CD4-positive, CD25-positive, alpha-beta regulatory T cell (primary cell): Measurements from ENCODE around the gene RSPH6A. TPM values are rescaled to one million over a fixed set of nuclear protein-coding genes. Genes with fewer than 3 reads are reported as not detected.
A peak's percentile ranks its signal among the peaks of the same experiment; 100 is the strongest.

ENCODE experiments used
- ATAC-seq, 2 donors: fragments of 150-1000 bp; cut with Tn5 transposase; one replicate each; pipeline ENCODE4 v1.10.0; 2021; ENCODE audit warnings: low read depth in 2 of 2, moderate number of reproducible peaks in 2 of 2, moderate library complexity in 1 of 2
- DNase-seq, 3 donors: peaks; one replicate each; pipeline versions ENCODE4 v3.0.0 to v3.0.0-alpha.2; 2012 to 2022; ENCODE audit warnings: mixed read lengths in 1 of 3
- H3K27ac ChIP-seq: one replicate; pipeline ENCODE4 v1.7.0; 2013; ENCODE audit warnings: mild to moderate bottlenecking, low read length; ENCODE audit not compliant: insufficient read depth, poor library complexity, severe bottlenecking
- H3K27me3 ChIP-seq: one replicate; pipeline ENCODE4 v1.7.0; 2013; ENCODE audit warnings: low read length; ENCODE audit not compliant: control insufficient read depth, insufficient read depth
- H3K36me3 ChIP-seq: one replicate; pipeline ENCODE4 v1.7.0; 2013; ENCODE audit warnings: mild to moderate bottlenecking, low read length, moderate library complexity; ENCODE audit not compliant: control insufficient read depth, insufficient read depth
- H3K4me1 ChIP-seq: 2 replicates; pipeline ENCODE4 v1.7.0; 2013; ENCODE audit warnings: mild to moderate bottlenecking, low read length; ENCODE audit not compliant: insufficient read depth, control insufficient read depth, poor library complexity, severe bottlenecking
- H3K4me3 ChIP-seq: one replicate; pipeline ENCODE4 v1.7.0; 2013; ENCODE audit warnings: low read depth, mild to moderate bottlenecking, low read length, moderate library complexity
- H3K9me3 ChIP-seq, 2 experiments: 1 replicate in 1 of 2; 2 replicates in 1 of 2; pipeline ENCODE4 v1.7.0; 2013; ENCODE audit warnings: low read length in 2 of 2, mild to moderate bottlenecking in 1 of 2, moderate library complexity in 1 of 2; ENCODE audit not compliant: control insufficient read depth in 2 of 2
- H3K27ac Mint-ChIP-seq, 3 donors: one replicate each; pipeline ENCODE4 v1.8.0; 2020 to 2022; ENCODE audit warnings: mild to moderate bottlenecking in 3 of 3, mixed read lengths in 3 of 3, moderate library complexity in 2 of 3
- H3K27me3 Mint-ChIP-seq: one replicate; pipeline ENCODE4 v1.8.0; 2022; ENCODE audit warnings: mild to moderate bottlenecking, mixed read lengths
- H3K36me3 Mint-ChIP-seq: one replicate; pipeline ENCODE4 v1.8.0; 2020; ENCODE audit warnings: mixed read lengths
- H3K4me1 Mint-ChIP-seq, 4 donors: one replicate each; pipeline ENCODE4 v1.8.0; 2020 to 2022; ENCODE audit warnings: mixed read lengths in 4 of 4, mild to moderate bottlenecking in 1 of 4
- H3K4me3 Mint-ChIP-seq, 4 donors: one replicate each; pipeline ENCODE4 v1.8.0; 2020 to 2022; ENCODE audit warnings: mild to moderate bottlenecking in 4 of 4, mixed read lengths in 4 of 4, moderate library complexity in 3 of 4
- H3K9me3 Mint-ChIP-seq, 7 donors: one replicate each; pipeline ENCODE4 v1.8.0; 2020 to 2022; ENCODE audit warnings: mixed read lengths in 7 of 7, mild to moderate bottlenecking in 3 of 7, moderate library complexity in 2 of 7
- polyA plus RNA-seq, 4 donors: library from polyadenylated mRNA; unstranded; fragments of 300-500 nt; fragmentation: Illumina TruSeq; gene quantifications; one replicate each; pipeline ENCODE4 v1.2.3, GENCODE V29; 2021
- total RNA-seq: library from RNA; stranded (reverse); gene quantifications from one replicate; pipeline ENCODE4 v1.2.3, GENCODE V29; 2022

RSPH6A gene
- total and polyA plus RNA-seq, 5 donors from 2014 or later: 0.20 TPM; not detected in 4

GRCh38 chr19:45860359-45861259 lies 45.5 kb upstream of the RSPH6A start:
- Mint-ChIP-seq H3K27ac (peak overlapping the region in 1 of 3 donors; percentile 35), H3K4me3 (peak overlapping the region; percentile 66 to 78 (median 71)), H3K36me3 (peaks cover 8% of the 10 kb centered on the region), H3K9me3 (peaks cover 0 to 5% (median 0%) of the 10 kb centered on the region in 7 donors), H3K27me3 (peaks cover 21% of the 10 kb centered on the region), H3K4me1 (peaks cover 0 to 55% (median 25%) of the 10 kb centered on the region in 4 donors)
- peak overlapping the region; percentile 15 for H3K27ac ChIP-seq
- no peak overlapping the region for H3K4me3 ChIP-seq
- H3K4me1 ChIP-seq: peaks cover 25% of the 10 kb centered on the region
- H3K27me3 ChIP-seq: no peaks in the 10 kb centered on the region
- no peaks in the 10 kb centered on the region for H3K9me3 ChIP-seq
- DNase-seq (no peak), ATAC-seq (no peak)
- H3K36me3 ChIP-seq: peaks cover 19% of the 10 kb centered on the region

DNA sequence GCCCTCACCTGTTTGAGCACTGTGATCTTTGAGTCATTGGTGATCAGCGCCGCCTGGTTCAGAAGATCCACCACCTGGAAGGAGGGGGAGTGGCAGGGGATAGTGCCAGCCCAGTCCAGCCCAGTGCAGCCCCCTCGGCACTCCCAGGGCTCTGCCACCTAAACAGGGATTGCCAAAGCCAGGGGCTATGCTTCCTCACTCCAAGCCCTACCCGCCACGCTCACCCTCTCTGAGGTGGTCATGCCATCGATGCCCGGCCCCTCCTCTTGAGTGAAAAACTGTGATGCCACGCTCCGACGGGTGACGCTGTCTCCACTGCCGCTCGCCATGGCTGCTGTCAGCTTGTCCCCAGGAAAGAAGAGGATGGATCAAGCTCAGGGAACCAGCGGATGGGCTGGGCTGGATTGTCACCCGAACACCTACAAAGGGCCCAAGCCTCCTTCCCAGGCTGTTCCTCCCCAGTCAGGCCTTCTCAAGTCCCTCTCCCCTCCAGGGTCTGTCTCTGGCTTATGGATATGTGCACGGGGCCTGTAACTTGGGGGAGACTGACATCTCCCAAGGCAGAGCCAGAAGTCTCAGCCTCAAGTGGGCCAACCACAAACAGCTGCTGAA lies 39.2 kb upstream of the RSPH6A start:
- no peaks in the 10 kb centered on the region for H3K9me3 ChIP-seq
- Mint-ChIP-seq H3K27me3 (no peaks in the 10 kb centered on the region), H3K4me3 (no peak overlapping the region), H3K27ac (no peak overlapping the region), H3K4me1 (peaks cover 0 to 15% (median 6%) of the 10 kb centered on the region in 4 donors), H3K36me3 (peaks cover 28% of the 10 kb centered on the region), H3K9me3 (no peaks in the 10 kb centered on the region)
- DNase-seq (no peak), ATAC-seq (no peak)
- no peaks in the 10 kb centered on the region for H3K4me1 ChIP-seq
- H3K36me3 ChIP-seq: peaks cover 60% of the 10 kb centered on the region
- H3K4me3 ChIP-seq: no peak overlapping the region
- no peaks in the 10 kb centered on the region for H3K27me3 ChIP-seq
- no peak overlapping the region for H3K27ac ChIP-seq

DNA sequence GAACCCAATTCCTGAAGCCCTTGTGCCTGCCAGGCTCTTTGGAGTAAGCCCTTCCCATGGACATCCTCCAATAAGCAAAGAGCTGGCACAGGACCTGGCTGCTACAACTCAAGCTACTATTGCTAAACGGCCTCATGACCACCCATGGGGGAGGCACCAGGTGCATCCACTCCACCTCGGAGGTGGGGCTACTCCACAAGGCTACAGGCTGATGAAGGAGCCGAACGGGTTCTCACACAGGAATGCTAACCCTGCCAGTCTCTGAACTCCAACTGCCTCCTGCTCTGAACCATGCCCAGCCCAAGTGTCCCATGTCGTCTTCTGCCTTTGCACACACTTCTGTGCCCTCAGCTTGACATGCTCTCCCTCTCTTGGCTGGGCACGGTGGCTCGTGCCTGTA lies 37.9 kb upstream of the RSPH6A start:
- no peak overlapping the region for H3K4me3 ChIP-seq
- H3K27me3 Mint-ChIP-seq: no peaks in the 10 kb centered on the region
- H3K9me3 ChIP-seq: no peaks in the 10 kb centered on the region
- H3K4me1 ChIP-seq: no peaks in the 10 kb centered on the region
- peaks cover 63% of the 10 kb centered on the region for H3K36me3 ChIP-seq
- H3K27ac ChIP-seq: no peak overlapping the region
- H3K27ac Mint-ChIP-seq: no peak overlapping the region
- no peak overlapping the region for H3K4me3 Mint-ChIP-seq
- peaks cover 0 to 6% (median 2%) of the 10 kb centered on the region in 4 donors for H3K4me1 Mint-ChIP-seq
- H3K27me3 ChIP-seq: no peaks in the 10 kb centered on the region
- peaks cover 29% of the 10 kb centered on the region for H3K36me3 Mint-ChIP-seq
- no peaks in the 10 kb centered on the region for H3K9me3 Mint-ChIP-seq
- ATAC-seq: no peak
- DNase-seq: no peak

DNA sequence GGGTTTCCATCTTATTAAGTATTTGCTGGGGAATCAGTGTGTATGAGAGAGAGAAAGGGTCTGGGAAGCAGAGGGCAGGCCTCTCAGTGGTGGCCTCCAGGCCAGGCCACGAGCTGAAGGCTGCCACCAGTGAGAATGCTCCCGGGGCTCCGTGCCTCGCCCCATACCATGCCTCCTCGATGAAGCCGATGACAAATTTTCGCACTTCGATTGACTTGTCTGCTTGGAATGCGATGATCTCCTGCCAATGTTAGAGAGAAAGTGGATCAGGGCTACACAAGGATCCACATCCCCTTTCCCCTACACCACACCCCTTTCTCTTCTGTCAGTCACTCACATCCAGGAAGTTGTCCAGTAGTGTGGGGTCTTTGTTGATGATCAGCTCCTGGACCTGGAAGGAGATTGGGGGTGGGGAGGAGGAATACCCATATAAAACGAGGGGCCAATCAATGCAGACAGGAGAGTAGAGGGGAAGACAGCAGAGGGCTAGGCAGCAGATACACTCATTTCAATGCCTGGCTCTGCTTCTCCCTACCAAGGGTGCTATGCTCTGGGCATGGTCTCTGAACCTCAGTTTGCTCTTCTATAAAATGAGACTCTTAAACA lies 37.1 kb upstream of the RSPH6A start:
- H3K4me3 Mint-ChIP-seq: no peak overlapping the region
- Histone ChIP-seq H3K27me3 (no peaks in the 10 kb centered on the region), H3K4me3 (no peak overlapping the region), H3K36me3 (peaks cover 70% of the 10 kb centered on the region), H3K4me1 (no peaks in the 10 kb centered on the region), H3K27ac (no peak overlapping the region), H3K9me3 (no peaks in the 10 kb centered on the region)
- H3K9me3 Mint-ChIP-seq: no peaks in the 10 kb centered on the region
- no peak overlapping the region for H3K27ac Mint-ChIP-seq
- peaks cover 0 to 5% (median under 1%) of the 10 kb centered on the region in 4 donors for H3K4me1 Mint-ChIP-seq
- no peaks in the 10 kb centered on the region for H3K27me3 Mint-ChIP-seq
- ATAC-seq (no peak), DNase-seq (no peak)
- H3K36me3 Mint-ChIP-seq: peaks cover 32% of the 10 kb centered on the region

- Mint-ChIP-seq H3K4me3 (no peak overlapping the region), H3K27ac (no peak overlapping the region), H3K9me3 (peaks cover 0 to 2% (median 0%) of the 10 kb centered on the region in 7 donors), H3K27me3 (no peaks in the 10 kb centered on the region), H3K36me3 (peaks cover 50% of the 10 kb centered on the region), H3K4me1 (peaks cover 0 to 6% (median 4%) of the 10 kb centered on the region in 4 donors)
- H3K9me3 ChIP-seq: no peaks in the 10 kb centered on the region
- DNase-seq: no peak
- ATAC-seq: no peak
- H3K27me3 ChIP-seq: no peaks in the 10 kb centered on the region
- peaks cover 82% of the 10 kb centered on the region for H3K36me3 ChIP-seq
- H3K27ac ChIP-seq: no peak overlapping the region
- no peak overlapping the region for H3K4me3 ChIP-seq
- no peaks in the 10 kb centered on the region for H3K4me1 ChIP-seq
Observed at GRCh38 chr19:45848922-45849321, 33.8 kb upstream of the RSPH6A start.

DNA sequence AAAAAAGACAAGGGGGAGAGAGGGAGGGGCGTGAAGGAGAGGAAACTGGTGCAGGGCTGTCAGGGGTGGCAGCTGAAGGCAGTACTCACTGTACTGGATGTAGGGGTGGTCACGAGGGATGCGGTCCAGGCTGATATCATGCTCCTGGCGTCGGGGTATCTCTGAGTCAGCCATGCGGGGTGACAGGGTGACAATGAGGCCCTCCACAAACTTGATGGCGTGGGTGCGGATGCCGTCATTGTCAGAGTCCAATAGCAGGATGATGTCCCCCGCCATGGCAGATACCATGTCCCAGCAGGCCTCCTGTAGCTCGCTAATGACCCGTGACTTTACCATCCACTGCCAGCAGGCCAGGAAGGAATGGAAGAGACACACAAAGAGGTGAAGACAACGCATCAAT lies 32.6 kb upstream of the RSPH6A start:
- Histone ChIP-seq H3K4me1 (no peaks in the 10 kb centered on the region), H3K9me3 (no peaks in the 10 kb centered on the region), H3K27ac (no peak overlapping the region), H3K4me3 (no peak overlapping the region), H3K36me3 (peaks cover 83% of the 10 kb centered on the region), H3K27me3 (no peaks in the 10 kb centered on the region)
- peaks cover 58% of the 10 kb centered on the region for H3K36me3 Mint-ChIP-seq
- DNase-seq: no peak
- H3K4me3 Mint-ChIP-seq: no peak overlapping the region
- peaks cover 0 to 6% (median 5%) of the 10 kb centered on the region in 4 donors for H3K4me1 Mint-ChIP-seq
- no peak overlapping the region for H3K27ac Mint-ChIP-seq
- ATAC-seq: no peak
- H3K27me3 Mint-ChIP-seq: no peaks in the 10 kb centered on the region
- peaks cover 0 to 2% (median 0%) of the 10 kb centered on the region in 7 donors for H3K9me3 Mint-ChIP-seq

DNA sequence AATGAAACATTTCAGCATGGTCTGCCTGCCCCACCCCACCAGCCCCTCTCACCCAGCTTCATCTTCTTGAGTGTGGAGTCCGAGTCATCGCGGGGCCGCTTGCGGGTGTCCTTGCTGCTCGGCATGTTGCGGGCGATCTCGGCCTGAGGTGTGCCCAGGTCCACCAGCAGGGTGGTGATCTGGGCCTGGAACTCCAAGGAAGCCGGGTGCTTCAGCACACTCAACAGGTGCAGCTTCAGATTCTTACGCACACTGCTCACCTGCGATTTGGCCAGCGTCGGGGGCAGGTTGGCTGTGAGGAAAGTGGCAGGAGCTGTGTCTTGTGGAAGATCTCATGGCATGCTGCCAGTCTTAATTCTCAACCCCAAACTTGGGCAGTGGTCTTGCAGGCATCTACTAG lies 27.1 kb upstream of the RSPH6A start:
- H3K9me3 ChIP-seq: no peaks in the 10 kb centered on the region
- H3K27me3 Mint-ChIP-seq: no peaks in the 10 kb centered on the region
- no peaks in the 10 kb centered on the region for H3K4me1 ChIP-seq
- peaks cover 56% of the 10 kb centered on the region for H3K36me3 Mint-ChIP-seq
- H3K4me3 Mint-ChIP-seq: no peak overlapping the region
- no peak overlapping the region for H3K4me3 ChIP-seq
- H3K9me3 Mint-ChIP-seq: peaks cover 0 to 2% (median 0%) of the 10 kb centered on the region in 7 donors
- peaks cover 82% of the 10 kb centered on the region for H3K36me3 ChIP-seq
- no peak overlapping the region for H3K27ac Mint-ChIP-seq
- peaks cover 0 to 9% (median 6%) of the 10 kb centered on the region in 4 donors for H3K4me1 Mint-ChIP-seq
- no peaks in the 10 kb centered on the region for H3K27me3 ChIP-seq
- ATAC-seq: no peak
- no peak overlapping the region for H3K27ac ChIP-seq
- no peak for DNase-seq
